ENCODE data around the gene SGCD. TPM values are rescaled to one million over a fixed set of nuclear protein-coding genes. Genes with fewer than 3 reads are reported as not detected.

The SGCD gene
- total RNA-seq, 1 experiment from 2014 or later: 0.29 TPM

DNA sequence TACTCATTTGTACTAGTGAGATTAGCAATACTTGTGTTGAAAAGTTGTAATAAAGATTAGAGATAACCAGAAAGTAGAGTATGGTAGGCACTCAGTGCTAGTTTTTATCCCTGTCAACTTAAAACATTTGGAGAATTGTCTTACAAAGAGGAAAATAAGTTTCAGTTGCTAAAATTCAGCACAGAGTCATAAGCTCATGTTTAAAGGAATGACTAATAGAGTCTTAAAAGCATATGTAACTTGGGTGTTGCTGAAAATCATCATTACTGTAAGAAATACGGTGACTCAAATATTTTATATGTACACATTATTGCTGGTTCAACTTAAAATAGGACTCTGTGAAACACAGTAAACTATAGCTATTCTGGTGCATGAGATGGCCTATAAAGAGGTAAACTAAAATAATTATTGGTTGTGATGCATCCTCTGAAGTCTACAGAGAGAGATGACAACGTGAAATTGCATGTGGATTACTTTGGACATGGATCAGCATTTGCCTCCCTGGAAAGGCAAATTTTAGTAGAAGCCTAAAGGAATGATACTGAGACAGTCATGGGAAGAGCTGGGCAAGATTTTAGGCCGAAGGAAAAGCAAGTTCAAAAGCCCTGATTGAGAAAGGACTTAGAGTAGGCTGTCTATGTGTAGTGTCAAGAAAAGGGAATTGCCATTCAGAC, 34.6 kb downstream of the SGCD start:
- no peak for DNase-seq (ENCODE audit: low read depth)

DNA sequence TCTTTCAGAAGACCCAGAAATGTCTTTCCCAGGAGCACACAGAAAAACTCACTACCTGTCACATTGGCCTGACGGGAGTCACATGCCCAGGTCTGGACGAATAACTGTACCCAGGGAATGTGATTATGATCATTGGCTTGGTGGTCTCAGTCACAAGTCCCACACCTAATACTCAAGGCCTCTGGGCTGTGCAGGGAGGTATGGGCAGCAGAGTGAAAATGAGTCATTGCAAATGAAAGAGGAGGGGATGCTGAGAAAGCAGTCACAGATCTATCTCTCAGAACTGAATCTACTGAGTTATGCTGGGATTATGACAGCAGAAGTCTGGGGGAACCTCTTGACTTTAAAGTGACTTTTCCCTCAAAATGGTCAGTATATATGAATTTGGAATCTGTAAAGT, 36.9 kb downstream of the SGCD start:
- no peak for DNase-seq (ENCODE audit: low read depth)

DNA sequence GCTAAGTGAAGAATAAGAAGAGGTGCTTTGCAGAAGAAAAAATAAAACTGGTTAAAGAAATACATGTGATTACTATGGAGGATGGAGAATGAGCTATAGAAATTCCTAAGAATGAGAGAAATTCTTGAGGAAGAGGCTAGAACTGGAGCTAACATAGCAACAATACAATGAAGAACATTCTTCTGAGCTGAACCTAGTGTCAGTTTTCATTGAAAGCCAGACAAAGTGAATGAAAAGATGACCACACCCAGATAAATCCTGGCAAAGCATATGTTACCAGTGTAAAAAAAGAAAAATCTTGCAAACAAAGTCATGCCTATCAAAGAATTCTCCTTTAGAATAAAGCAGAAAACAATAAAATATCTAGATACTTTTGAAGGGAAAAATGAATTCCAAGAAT, 39.6 kb downstream of the SGCD start:
- no peak for DNase-seq (ENCODE audit: low read depth)

DNA sequence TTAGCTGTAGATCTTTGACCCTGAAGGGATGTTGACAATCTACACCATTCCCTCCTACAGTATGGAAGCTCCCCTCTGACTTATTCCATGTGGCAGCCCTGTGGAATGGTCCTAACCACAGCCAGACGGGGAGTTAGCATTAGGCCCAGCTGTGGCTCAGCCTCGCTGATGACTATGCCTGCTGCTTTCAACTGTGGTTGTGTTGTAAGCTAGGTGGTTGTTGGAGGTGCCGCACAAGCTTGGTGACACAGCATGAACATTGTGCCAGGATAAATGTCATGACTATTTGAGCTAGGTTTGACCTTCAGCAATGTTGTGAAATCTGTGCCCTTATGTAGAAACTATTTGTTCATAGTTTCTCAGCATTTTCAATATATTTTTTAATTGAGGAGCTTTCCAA, 40.6 kb downstream of the SGCD start:
- DNase-seq (ENCODE audit: low read depth): peak; percentile 75

DNA sequence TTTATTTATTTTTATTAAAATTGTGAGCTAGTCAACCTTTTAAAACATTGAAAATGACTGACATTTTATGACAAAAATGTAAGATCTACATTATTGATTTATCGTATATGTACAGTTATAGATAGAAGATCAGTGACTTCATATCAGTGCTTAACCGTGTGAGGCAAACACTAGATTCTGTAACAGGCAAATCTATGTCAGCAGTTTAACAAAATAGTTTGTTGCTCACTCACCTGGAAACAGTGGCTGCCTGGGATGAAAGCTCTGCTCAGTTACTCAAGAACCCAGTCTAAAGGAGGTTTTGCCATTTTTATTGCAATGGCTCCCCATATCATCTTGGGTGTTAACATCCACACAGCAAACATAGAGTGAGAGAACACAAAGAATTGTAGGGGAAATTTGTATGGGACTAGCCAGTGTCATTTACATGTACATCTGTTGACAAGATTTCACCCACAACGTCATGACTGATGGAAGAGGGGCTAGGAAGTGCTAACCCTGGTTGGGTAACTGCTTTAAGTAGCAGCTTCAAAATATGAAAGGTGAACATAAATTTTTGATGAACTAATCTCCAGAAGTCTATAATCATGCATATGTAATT, 49.0 kb downstream of the SGCD start:
- no peak for DNase-seq (ENCODE audit: low read depth)

DNA sequence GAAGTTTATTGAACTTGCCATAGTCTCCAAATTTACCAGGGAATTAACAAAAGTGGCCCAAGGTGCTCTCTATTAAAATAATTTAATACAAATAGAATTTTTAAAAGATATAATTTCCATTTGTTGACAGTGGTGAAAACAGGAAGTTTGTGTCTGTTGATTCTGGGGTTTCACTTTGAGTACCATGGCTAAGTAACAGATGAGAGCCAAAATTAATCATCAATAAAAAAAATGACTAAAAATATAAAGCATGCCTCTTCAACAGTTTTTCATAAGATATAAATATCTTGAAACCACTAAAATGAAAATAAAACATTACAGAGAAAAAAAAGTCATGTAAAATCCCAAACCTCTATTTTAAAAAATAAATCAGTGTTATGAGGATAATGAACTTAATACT, 49.8 kb downstream of the SGCD start:
- DNase-seq (ENCODE audit: low read depth): no peak

DNA sequence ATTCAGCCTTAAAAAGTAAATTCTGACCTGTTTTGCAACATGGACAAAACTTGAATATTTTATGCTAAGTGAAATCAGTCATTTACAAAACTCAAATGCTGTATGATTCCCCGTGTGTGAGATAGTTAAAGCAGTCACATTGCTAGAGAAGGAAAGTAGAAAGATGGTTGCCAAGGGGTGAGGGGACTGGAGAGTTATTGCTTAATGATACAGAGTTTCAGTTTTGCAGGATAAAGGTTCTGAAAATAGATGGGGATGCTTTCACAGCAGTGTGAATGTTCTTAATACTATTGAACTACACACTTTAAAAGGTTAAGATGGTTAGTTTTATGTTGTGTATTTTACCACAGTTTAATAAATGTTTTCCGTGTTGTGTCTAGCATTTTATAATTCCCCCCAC, 51.2 kb downstream of the SGCD start:
- no peak for DNase-seq (ENCODE audit: low read depth)

DNA sequence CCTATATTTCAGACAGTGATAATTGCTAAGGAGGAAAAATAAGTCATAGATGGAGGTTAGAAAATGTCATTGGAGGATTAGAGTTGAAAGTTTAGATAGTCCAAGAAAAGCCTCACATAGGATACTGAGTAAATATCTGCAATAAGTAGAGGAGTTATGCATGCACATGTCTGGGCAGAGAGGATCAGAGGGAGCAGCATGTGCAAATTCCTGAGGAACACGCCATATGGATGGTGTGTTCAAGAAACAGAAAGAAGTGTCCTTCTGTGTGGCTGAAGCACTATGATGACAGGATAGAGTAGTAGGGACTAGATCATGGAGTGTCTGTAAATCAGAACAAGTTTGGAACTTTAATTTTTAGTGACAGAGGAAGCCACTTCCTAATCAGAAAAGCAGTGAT, 52.2 kb downstream of the SGCD start:
- no peak for DNase-seq (ENCODE audit: low read depth)

DNA sequence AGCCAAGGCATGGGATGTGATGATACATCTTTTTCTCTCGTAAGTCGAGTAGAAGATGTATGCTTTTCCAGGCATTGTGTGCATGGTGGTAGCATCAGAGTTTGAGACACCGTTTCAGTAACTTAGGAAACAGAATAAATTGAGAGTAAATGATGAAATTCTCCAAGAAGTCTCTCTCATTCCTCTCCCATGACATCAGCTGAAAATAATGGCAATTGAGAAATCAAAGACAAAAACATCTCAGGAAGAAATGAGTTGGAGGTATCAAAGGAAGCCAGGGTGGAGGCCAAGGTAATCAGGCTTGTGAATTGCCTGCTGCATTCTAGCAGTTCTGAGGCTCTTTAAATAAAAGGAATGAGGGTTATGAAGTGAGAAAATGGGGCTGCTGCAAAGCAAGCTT, 53.9 kb downstream of the SGCD start:
- peak; percentile 11 for DNase-seq (ENCODE audit: low read depth)

DNA sequence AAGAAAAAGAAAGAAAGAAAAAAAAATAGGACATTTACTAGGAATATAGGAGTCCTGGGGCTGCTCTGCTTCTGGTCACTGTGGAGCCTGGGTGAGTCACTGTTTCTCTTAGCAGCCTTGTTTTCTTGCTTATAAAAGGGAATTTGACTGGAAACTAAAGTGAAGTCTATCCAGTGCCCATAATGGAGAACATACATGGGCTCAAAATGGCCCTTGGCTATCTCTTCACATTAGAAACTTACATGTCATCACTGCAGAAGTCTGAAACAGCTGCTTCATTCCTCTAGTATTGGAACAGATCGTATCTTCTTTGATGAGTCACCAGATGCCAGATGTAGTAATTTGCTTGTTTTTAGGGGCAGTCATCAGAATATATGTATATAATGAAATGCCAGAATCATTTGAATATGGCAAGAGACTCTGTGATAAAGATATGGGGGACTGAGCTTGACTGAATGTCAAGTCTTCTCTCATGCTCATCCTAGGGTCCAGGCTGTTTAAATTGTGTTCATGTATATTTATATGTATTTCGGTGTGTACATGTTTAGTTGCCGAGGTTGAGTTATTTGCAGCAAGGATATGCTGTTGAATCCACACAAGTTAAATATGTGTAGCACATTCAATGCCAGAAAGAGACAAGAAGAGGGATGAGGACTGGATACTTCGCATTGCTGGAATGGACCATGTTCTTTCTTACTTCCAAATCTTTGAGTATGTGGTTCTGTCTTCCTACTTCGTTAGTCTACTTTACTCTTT, 56.7 kb downstream of the SGCD start:
- peak; percentile 34 for DNase-seq (ENCODE audit: low read depth)

DNA sequence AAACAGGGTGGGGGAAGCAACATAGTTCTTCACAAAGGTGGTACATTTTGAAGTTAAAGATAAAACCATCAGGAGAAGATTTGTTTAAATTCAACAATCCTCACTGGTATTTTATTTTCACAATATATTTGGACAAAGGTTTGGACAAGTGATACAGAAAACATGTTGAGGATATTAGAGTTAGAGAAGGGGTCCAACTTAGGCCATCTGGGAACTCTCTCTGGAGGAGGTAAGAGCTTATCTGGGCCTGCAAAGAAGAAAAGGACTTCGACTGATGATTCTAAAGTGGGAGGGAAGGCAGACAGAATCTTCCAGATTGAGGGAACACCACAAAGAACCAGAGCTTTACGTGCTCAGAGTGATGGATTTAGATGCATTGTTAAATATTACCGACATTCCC, 58.5 kb downstream of the SGCD start:
- DNase-seq (ENCODE audit: low read depth): no peak

DNA sequence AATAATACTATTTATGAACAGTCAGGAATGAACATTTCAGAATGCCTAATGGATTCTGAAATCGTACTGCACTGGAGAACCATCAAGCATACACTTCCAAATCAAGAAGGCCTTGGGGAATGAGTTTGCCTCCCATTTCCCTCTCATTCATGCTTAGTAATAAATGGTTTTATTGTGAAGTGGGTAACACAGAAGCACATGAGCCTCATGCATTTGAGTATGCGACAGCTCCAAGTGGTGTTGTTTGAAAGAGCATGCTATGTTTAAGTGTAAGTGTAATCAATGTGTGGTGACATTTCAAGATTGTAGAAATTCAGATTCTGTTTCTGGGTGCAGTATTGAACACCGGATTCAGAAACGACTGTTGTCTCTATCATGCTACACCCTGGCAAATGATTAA, 60.0 kb downstream of the SGCD start:
- DNase-seq (ENCODE audit: low read depth): no peak

DNA sequence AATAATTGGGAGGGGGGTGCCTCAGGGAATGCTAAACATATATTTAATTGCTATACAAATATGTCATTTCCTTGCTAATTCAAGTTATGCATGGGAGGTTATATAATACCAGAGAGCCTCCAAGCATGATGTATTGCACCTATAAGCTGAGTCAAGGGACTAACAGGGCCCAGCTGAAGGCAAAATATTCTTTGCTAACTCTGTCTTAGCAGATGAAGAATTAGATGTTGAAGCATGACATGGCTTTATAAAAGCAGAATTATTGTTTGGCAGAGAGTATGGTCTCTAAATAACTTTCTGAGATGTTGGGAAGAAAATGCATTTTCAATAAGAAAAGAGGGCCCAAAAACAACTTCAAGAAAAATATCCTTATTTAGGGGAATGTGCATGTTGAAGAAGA, 60.4 kb downstream of the SGCD start:
- DNase-seq (ENCODE audit: low read depth): no peak

DNA sequence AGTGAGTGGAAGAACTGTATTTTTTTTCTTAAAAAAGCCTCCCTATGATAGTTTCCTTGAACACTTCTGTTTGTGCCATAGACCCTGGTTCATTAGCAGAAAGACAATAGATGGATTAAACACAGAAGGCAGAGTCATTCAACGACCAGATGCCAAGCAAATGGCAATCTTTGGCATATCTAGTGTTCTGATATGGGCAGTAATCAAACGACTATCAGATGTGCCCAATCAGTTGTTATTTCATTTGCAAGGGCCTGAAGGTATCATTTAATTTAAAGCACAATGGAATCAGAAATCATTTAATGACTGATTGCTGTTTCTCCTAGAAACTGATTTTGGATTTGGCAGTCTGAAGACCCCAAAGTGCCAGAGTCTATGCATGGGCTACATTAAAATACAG, 61.3 kb downstream of the SGCD start:
- no peak for DNase-seq (ENCODE audit: low read depth)

DNA sequence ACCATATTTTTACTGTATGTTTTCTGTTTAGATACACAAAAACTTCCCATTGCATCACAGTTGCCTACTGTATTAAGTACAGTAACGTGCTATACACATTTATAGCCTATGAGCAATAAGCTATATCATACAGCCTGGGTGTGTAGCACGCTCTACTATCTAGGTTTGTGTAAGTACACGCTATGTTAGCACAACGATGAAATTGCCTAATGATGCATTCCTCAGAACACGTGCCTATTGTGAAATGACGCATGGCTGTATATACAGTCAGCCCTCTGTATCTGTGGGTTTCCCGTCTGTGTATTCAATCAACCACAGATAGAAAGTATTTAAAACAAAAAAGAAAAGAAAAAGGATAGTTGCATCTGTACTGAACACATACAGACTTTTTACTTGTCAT, 64.2 kb downstream of the SGCD start:
- DNase-seq (ENCODE audit: low read depth): peak; percentile 75

DNA sequence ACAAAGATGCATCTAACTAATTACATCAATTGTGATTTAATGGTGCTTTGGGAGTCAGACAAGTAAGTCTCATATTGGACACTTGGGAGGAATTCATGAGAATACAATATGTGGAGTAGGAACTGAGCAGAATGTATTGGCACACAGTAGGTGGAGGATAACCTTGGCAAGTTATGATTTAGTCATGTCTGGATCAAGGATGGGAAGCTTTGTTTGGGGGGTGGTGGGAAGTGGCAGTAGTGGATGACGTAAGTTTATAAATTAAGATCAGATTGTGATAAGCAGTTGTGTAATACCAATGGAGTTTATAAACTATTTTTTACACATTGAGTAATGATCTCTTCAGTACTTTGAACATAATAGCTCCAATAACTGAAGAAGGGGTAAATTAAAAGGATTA, 67.0 kb downstream of the SGCD start:
- no peak for DNase-seq (ENCODE audit: low read depth)

DNA sequence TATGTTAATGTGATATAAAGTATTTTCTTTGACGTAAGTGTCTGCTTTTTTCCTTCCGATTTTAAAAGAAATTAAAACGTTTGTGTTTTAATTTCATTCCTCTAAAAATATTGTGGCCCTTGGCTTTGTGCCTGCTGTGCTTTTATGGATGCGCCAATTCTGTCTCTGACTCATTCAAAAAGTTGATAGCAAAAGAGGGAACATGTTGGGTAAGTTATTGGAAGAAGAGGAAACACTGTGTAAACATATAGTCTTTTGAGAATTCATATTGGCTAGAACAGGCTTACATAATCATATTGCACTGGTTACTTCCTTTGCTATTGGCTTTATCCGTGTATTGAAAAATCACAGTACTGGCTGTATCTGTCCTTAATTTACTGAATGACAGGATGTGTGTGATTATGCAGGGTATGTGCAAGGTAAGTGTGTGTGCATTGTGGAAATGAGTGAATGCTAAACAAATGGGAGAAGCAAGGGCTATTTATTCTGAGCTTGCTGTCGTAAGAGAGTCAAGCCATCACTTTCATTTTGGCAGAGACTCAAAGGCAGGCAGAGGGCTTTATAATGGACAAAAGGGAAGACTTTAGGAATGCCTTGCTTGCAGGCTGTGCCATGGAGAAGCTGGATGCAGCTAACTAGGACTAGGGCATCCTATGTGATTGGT, 67.8 kb downstream of the SGCD start:
- DNase-seq (ENCODE audit: low read depth): no peak

DNA sequence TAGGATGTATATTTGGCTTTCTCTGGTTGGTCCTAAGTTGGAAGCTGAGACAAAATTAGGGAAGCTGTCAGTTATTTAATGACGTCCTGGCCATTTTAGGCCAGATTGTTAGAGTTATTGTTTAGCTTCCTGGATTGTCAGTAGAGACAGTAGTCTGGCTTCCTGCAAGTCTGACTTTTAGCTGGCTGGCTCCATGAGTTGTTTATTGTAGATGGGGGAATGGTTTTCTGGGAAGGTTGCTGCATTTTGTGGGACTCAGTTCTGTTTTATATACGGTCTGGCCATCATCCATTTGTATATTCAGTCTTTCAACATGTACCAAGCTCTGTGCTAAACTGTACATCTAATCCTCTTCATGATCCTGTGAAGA, 68.3 kb downstream of the SGCD start:
- DNase-seq (ENCODE audit: low read depth): no peak

DNA sequence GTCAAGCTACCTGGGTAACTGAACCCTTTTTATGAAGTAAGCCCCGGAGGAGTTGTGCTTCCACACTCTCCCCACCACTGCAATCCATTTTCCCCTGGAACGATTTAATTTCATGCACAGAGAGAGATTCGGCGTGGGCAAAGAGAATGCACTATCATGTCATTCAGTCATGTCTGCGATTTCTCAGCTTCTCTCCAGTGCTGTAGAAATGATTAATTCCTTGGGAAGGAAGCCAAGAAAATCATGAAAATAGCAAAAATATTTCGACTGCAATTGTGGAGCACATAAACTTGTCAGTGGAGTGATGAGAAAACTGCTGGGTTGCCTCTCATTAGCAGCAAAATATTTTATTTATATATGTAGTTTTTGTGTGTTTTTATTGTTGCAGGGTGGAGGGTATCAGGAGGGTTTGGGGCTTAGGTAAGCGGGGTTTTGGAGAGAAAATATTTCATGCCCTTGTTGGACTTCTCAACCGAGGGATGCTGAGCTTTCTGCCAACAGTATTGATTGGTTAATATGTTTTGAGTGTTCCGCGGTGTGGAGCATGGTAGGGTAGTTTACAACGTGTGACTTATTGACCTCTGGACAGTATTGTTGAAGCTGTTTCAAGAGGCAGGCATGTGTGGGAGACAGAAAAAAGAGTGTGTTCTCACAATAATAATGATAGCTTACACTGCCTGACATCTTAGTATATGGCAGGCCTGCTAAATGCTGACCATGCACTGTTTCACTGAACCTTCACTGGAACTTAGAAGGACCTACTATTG, 69.3 kb downstream of the SGCD start:
- DNase-seq (ENCODE audit: low read depth): no peak

DNA sequence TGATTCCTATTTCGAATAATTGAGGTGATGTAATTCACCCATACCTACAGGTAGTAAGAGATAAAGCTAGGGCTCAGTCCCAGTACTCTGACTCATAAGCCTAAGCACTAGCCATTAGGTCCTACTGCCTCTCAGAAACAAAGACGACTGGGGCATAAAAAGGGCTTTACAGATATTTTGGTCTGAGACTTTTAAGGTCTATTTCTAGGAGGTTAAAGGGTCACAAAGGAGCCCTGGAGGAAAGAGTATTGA, 69.8 kb downstream of the SGCD start:
- no peak for DNase-seq (ENCODE audit: low read depth)

DNA sequence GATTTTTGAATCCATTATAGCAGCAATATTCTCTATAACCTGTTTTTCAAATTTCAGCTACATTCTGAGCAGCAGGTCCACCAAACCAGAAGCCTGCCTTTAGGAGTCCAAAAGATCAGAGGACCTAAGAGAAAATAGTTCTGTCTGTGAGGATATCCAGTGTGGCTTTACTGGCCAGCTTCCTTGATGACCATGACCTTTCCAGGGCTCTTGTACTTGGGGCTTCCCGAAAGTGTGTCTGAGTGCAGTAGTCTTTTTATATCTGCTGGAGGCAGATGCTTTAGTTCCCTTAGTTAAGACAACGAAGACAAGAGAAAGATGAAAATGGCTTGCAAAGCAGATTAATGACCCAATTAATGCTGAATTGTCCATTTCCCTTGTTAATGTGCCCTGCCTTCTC, 72.4 kb downstream of the SGCD start:
- DNase-seq (ENCODE audit: low read depth): no peak
